A549 (cell line): ENCODE data around the gene ZSCAN10.

ENCODE experiments used
- BHLHE40 ChIP-seq: IDR thresholded peaks from 2 replicates; pipeline ENCODE4 v1.6.1; 2012; ENCODE audit warnings: low read depth, low read length, inconsistent platforms
- ESRRA ChIP-seq: fragments of 150-350 bp; IDR thresholded peaks from 2 replicates; pipeline ENCODE4 v1.6.1; 2014; ENCODE audit warnings: mild to moderate bottlenecking, low read length, borderline replicate concordance
- HDAC2 ChIP-seq: fragments of 200-600 bp; sonication (generic); IDR thresholded peaks from 2 replicates; pipeline ENCODE4 v1.6.1; 2016
- KDM5A ChIP-seq: fragments of 200-600 bp; sonication (generic); IDR thresholded peaks from 2 replicates; pipeline ENCODE4 v1.6.1; 2016; ENCODE audit warnings: antibody characterized with exemption, mild to moderate bottlenecking
- POLR2A ChIP-seq: IDR thresholded peaks from 2 replicates; pipeline ENCODE4 v1.6.1; 2012; ENCODE audit warnings: mild to moderate bottlenecking, low read length
- POLR2AphosphoS2 ChIP-seq: conservative IDR thresholded peaks from 2 replicates; pipeline ENCODE4 v1.6.1; 2012; ENCODE audit warnings: low read length, improper control_type of control experiment, inconsistent platforms
- RAD21 ChIP-seq, 2 experiments: fragments of >200 bp in 1 of 2; sonication (Bioruptor Twin) in 1 of 2; formaldehyde crosslinking in 1 of 2; IDR thresholded peaks in 1 of 2; conservative IDR thresholded peaks in 1 of 2; 2 replicates in 1 of 2; 3 replicates in 1 of 2; pipeline ENCODE4 v1.6.1; 2012 to 2018; ENCODE audit warnings: inconsistent platforms in 1 of 2
- TF ChIP-seq, protein P1 (sequence below): fragments of 200-600 bp; sonication (generic); IDR thresholded peaks from 2 replicates; pipeline ENCODE4 v1.6.1; 2016; ENCODE audit warnings: antibody characterized with exemption, mild to moderate bottlenecking, moderate library complexity
- TF ChIP-seq, protein P2 (sequence below): fragments of >200 bp; sonication (Bioruptor Twin); formaldehyde crosslinking; IDR thresholded peaks from 3 replicates; pipeline ENCODE4 v1.5.1; 2016

DNA sequence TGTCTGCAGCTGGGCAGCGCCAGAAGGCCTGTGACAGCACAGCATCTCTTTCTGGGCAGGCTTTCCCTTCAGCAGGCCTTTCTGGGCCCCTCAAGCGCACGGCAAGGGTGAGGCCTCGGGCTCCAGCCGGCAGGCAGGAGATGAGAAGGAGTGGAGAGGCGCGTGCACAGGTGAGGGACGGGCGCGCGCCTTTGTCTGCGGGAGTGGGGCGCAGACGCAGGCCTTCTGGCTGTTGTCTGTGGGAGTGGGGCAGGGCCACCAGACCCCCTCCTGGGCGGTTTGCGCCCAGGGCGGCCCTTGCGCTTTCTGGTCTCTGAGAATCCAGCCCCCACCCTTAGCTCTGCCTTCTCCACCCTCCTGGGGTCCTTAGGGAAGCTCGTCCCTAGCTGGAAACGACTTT is 19.8 kb upstream of the ZSCAN10 start:
- no peak for TF ChIP-seq HDAC2
- TF ChIP-seq, protein P1, sequence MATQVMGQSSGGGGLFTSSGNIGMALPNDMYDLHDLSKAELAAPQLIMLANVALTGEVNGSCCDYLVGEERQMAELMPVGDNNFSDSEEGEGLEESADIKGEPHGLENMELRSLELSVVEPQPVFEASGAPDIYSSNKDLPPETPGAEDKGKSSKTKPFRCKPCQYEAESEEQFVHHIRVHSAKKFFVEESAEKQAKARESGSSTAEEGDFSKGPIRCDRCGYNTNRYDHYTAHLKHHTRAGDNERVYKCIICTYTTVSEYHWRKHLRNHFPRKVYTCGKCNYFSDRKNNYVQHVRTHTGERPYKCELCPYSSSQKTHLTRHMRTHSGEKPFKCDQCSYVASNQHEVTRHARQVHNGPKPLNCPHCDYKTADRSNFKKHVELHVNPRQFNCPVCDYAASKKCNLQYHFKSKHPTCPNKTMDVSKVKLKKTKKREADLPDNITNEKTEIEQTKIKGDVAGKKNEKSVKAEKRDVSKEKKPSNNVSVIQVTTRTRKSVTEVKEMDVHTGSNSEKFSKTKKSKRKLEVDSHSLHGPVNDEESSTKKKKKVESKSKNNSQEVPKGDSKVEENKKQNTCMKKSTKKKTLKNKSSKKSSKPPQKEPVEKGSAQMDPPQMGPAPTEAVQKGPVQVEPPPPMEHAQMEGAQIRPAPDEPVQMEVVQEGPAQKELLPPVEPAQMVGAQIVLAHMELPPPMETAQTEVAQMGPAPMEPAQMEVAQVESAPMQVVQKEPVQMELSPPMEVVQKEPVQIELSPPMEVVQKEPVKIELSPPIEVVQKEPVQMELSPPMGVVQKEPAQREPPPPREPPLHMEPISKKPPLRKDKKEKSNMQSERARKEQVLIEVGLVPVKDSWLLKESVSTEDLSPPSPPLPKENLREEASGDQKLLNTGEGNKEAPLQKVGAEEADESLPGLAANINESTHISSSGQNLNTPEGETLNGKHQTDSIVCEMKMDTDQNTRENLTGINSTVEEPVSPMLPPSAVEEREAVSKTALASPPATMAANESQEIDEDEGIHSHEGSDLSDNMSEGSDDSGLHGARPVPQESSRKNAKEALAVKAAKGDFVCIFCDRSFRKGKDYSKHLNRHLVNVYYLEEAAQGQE: no peak
- no peak for TF ChIP-seq POLR2A
- no peak for TF ChIP-seq BHLHE40
- no peak for TF ChIP-seq RAD21 (conservative IDR thresholded peaks at IDR 0.05 in 1 of 2, IDR thresholded peaks at IDR 0.05 in 1 of 2)
- TF ChIP-seq, protein P2, sequence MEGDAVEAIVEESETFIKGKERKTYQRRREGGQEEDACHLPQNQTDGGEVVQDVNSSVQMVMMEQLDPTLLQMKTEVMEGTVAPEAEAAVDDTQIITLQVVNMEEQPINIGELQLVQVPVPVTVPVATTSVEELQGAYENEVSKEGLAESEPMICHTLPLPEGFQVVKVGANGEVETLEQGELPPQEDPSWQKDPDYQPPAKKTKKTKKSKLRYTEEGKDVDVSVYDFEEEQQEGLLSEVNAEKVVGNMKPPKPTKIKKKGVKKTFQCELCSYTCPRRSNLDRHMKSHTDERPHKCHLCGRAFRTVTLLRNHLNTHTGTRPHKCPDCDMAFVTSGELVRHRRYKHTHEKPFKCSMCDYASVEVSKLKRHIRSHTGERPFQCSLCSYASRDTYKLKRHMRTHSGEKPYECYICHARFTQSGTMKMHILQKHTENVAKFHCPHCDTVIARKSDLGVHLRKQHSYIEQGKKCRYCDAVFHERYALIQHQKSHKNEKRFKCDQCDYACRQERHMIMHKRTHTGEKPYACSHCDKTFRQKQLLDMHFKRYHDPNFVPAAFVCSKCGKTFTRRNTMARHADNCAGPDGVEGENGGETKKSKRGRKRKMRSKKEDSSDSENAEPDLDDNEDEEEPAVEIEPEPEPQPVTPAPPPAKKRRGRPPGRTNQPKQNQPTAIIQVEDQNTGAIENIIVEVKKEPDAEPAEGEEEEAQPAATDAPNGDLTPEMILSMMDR: no peak
- TF ChIP-seq KDM5A: no peak
- no peak for TF ChIP-seq POLR2AphosphoS2
- no peak for TF ChIP-seq ESRRA
